ENCODE measurements around the gene FOXP1.

GRCh38 chr3:71227270-71227661 lies 356.3 kb downstream of the FOXP1 start:
- TF ChIP-seq CTCF (IDR thresholded peaks at IDR 0.05) (no peak), POLR2A (IDR thresholded peaks at IDR 0.05) (no peak), EP300 (IDR thresholded peaks at IDR 0.05) (no peak)
